Measurements from ENCODE around the gene BCAS3.

BCAS3 gene

GRCh38 chr17:61289408-61290385 lies 612.0 kb downstream of the BCAS3 start:
- no peak for DNase-seq (ENCODE audit: low read depth in 2 of 2)

GRCh38 chr17:61291451-61292285 lies 614.0 kb downstream of the BCAS3 start:
- no peak for DNase-seq (ENCODE audit: low read depth in 2 of 2)

DNA sequence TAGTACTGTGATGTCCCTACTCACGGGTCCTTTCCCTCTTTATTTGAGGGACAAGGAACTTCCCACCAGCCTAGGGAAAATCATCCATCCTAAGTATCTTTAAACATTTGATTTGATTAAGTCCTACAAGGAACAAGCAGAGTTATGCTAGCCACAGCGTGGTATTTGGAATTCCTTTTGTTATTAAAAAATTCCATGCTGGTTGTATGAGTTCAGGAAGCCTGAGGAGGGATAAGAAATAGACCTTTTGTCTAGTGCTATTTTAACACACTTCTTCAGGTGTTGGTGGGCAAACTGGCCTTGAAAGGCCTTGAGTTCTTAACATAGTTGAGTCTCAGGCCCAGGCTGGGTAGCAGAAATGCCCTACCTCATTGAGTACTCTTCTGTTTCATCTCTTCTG lies 616.6 kb downstream of the BCAS3 start:
- DNase-seq (ENCODE audit: low read depth in 2 of 2) = no peak

DNA sequence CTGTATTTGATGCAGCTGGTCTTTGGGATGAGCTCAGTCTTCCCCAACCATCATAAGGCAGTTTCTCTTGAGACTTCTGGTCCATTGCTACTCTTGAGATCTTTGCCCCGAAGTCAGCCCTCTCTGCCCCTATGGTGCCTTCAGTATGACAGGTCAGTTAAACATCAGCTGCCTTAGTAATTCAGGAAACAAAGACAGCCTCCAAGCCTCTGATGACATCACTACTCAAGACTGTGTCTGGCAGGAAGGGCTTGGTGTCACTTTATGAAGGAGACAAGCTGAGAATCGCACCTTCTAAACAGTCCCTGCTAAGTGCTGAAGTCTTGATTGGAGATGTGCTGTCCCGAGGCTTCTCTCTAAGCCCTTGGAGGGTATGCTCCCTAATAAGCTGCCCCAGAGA lies 617.1 kb downstream of the BCAS3 start:
- DNase-seq (ENCODE audit: low read depth in 2 of 2) = no peak

GRCh38 chr17:61296058-61296457 lies 618.4 kb downstream of the BCAS3 start:
- DNase-seq (ENCODE audit: low read depth in 2 of 2) = no peak

DNA sequence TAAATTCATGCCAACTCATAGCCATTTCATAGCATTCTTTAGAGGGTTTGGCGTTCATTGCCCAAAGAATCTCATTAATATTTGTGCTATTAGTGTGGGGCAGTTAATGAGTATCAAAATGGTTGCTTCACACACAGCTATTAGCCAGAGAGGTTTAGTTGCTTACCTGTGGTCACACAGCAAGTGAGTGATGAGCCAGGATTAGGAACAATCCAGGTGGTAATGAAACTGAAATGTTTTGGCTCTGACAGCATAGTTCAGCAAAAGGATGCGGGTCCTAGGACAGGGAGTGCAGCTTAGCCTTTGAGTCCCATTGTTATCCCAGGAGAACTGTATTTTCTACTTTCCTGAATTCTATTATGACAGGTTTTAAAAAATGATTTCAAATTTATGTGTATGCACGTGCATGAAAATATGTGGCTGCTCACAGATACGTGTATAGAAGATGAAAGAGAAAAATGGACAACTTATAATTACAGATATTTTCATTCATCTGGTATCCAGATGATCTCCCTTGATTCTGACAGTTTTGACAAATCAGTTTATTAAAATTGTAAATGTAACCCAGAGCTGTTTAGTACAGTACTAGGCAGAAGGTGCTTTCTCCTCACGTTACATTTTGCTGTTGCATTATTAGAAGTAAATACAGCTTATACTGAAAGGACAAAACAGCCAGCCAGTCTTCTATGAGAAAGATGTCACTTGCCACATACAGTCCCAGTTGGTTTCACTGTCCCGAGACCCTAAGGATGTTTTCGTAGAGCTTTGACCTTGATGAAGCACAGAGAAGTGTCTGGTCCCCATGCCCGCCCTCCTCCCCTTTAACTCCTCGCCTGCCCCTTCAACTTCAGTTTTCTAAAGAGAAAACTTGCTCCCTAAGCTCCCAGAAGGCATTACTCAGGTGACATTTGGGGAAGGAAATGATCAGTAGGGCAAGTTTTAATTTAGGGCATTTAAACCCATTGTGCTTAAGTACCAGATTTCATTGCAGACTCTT lies 622.2 kb downstream of the BCAS3 start:
- DNase-seq (ENCODE audit: low read depth in 2 of 2) = no peak

DNA sequence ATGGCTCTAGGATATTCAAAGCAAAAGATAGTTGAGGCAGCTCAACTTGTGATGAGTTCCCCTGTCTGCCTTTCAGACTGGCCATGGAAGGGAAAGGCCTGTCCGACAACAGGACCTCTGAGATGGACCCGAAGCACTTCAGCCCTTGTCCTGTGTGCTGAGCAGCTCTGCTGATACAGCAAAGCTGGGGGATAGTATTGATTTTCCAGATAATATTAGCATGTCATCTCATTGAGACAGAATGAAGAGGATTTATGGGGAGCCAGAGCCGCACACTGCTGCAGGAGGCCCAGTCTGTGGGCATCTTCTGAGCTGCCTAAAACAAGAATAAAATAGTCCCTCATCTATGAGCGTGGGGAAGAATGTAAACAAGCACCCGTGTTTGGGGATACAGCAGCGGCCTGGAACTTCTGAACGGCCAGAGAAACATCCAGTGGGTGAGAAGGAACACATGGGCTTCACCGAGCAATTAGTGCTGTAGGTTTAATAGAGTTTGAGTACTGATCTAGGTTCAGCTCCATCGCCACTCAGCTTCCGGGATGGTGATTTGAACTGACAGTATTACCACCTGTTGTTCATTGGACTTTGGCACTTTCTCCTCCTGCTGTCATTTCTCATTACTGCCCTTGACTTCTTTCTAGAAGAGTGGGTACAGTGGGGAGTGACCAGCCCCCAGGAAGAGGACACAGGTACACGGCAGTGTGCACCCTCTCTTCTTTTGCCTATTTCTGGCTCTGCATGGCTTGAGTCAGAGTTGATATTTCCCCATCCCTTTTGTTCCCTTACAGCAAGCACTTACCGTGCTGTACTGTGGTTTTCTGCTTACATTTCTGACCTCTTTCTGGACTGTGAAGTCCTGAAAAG lies 625.5 kb downstream of the BCAS3 start:
- no peak for DNase-seq (ENCODE audit: low read depth in 2 of 2)

DNA sequence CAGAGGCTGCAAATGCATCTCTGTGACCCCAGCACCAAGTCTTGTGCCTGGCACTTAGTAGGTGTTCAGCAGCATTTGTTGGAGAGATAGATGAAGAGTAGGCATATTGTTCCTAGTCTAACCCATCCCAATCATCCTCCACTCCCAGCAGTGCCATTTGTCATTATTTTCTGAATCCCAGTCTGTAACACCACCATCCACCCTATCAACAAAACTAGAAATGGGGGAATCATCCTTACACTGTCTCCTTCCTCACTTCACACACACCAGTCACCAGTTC lies 626.1 kb downstream of the BCAS3 start:
- no peak for DNase-seq (ENCODE audit: low read depth in 2 of 2)

GRCh38 chr17:61305024-61305423 lies 627.4 kb downstream of the BCAS3 start:
- DNase-seq (ENCODE audit: low read depth in 2 of 2) = no peak

DNA sequence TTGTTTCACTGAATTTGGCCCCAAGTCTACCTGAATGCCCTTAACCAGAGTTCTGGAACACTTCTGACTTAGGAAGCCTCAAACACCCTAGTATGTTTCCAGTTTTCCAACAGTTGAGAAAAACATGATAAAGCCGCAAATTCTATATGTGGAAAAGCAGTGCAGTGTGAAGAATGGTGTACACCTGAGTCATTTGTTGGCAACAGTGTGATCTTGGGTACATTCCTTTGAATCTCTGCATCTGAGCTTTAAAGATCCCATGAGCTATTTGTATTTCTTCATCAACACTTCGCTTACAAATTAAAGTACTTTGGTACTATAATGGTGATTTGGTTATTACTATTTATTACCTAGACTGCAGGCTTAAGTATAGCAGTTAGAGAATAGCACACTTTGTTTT lies 628.4 kb downstream of the BCAS3 start:
- no peak for DNase-seq (ENCODE audit: low read depth in 2 of 2)

DNA sequence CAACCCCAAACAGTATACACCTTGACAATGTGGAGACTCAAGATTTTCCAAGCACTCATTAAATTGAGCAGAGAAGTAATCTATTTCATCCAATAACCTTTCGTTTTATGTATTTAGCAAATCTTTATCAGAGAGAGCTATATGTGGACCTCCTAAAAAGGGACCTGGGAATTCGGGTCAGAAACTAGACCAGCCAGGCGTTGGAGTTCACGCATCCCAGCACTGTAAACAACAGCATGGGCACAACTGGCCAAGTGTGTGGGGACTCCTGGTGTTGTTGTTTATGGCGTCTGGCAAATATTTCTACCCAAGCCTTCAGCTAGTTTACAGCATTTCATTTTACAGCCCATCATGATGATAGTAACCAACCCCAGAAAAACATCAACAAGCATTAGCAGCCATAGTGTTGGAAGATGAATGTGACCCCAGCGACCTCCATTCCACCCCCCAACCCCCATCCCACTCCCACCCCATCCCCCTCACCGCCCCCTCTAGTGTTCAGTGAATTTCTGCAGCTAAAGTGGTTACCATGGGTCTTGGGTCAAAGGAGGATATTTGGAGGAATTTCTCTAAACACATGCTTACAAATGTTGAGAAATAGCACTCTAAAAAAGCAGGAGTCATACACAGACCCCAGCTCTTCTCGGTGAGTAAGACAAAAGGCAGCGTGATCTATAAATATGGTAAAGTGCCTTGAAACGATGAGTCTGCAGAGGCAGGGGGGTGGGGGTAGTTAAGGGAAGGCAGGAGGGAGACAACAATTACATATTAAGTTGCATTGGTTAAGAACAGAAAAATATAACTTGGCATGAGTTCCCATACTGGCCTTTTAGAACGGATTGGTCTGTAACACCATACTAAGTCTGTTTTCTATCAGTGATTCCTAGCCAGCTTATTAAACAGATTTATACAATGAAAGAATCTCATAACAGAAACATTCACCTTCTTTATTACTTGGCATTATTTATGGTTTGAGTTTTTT lies 630.5 kb downstream of the BCAS3 start:
- no peak for DNase-seq (ENCODE audit: low read depth in 2 of 2)

DNA sequence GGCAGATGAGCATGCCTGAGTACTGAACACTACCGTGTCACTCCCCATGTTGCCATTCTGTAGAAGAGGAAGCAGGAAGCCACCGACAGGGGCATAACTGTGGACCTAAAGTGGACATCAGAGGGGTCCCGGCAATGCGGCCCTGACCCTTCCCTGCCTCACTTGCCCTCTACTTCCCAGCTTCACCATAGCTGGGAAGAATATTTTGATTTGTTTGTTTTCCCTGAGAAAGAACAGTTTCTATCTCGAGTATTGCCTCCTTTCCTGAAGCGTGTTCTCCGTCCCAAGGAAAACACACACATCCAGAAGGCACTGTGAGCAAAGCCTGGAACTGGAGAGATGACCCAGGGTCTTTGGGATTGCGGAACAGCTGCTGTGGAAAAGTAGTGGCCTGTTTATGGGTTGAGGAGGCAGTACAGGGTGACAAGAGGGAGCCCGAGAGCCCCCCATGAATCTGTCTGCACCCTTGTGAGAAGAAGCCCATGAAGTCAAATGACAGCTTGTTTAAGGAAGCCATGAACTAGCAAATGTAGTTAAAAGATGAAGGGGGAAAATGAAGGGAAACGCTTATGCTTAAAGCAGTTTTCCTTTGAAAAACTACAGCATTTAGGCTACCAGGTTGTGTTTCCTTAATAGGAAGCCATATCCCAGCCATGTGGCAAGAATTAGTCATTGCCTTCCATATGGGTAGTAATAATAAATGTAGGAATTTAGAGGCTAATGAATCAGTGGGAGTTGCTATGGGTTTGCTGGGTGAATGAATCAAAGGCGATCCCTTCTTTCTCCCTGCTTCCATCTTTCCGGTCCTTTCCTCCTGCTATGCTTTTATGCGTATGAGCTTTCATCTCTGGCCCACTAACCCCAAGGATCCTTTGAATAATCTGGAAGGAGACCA lies 632.0 kb downstream of the BCAS3 start:
- no peak for DNase-seq (ENCODE audit: low read depth in 2 of 2)

- no peak for DNase-seq (ENCODE audit: low read depth in 2 of 2)
These were observed 632.9 kb downstream of the BCAS3 start for GRCh38 chr17:61310590-61310989.

GRCh38 chr17:61312406-61313295 lies 635.0 kb downstream of the BCAS3 start:
- DNase-seq (ENCODE audit: low read depth in 2 of 2) = no peak

DNA sequence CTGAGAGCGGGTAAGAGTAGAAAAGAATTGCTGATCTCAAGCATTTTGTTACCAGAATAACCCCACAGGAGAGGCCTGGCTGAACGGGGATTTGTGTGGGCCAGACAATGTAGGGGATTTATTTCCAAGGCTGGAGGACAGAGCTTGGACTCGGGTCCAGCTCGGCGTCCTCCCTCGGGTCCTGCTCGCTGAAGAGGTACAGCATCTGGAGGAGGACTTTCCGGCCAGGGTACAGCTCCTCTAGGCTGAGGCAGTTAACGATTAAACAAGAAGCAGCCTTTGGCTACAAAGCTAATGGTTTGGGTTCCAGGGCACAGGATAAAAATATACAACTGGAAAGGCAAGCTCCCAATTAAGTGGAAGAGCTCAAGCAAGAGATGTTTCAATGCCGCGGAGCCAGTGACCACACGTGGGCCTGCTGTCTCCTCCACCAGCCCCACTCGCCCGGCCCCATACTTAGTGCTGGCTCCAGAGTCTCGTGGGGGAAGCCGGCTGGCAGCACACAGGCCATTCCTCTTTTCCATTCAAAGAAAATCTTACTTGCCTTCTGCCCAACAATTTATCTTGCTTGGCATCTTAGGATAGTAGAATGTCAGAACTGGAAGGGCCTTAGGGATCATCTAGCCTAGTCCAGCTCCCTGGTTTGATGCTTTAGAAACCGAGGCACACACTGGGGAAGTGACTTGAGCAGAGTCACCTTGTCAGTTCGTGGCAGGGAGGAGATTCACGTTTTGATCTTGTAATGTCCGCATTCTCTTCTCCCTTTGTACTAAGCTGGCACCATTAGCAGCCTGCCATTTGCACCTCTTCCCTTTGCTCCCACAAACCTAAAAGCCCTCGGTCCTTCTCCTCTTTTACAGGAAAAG lies 636.0 kb downstream of the BCAS3 start:
- DNase-seq (ENCODE audit: low read depth in 2 of 2) = no peak

DNA sequence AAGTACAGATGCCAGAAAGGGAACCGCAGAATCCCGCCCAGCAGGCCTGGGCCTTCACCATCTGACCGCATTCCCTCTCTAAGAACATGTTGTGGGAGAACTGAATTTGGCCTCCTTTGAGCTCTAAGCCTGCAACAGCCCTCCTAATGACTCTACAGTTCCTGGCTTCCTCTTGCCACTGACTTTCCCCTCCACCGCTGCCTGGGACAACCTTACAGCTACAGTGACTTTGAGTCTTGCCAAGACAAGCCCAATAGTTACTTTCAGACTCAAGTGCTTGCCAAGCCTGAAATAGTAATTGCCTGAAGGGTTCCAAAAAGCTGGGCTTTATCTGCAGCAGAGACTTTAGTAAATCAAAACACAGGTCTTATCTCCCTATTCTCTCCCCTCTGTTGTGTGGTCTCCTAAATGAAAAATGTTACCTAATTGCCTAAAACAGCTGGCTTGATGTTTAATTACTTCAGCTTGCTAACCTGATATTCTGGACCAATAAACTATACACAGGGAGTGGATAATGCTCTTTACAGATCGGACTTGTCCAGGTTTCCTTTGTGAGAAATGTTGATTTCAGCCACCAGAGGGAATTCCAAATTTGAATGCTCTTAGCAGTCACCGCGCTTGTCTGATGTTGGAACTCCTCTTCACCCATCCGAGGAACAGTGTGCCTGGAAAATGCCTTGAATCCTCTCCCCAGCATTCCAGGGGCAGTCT lies 636.9 kb downstream of the BCAS3 start:
- DNase-seq (ENCODE audit: low read depth in 2 of 2) = no peak

Measured in stimulated activated CD4-positive, alpha-beta T cell treated with anti-CD3 and anti-CD28 coated beads, Interleukin-15, amount 100 ng/mL, for 48 hours (primary cell).